A549 (cell line): ENCODE results near the gene CD209.

Experiments used
- BHLHE40 ChIP-seq: IDR thresholded peaks from 2 replicates; pipeline ENCODE4 v1.6.1; 2012; ENCODE audit warnings: low read depth, low read length, inconsistent platforms
- CEBPB ChIP-seq, 2 experiments: fragments of >200 bp in 1 of 2; sonication (Bioruptor Twin) in 1 of 2; formaldehyde crosslinking in 1 of 2; IDR thresholded peaks; 2 replicates each; pipeline ENCODE4 v1.6.1; 2012 to 2016
- CTCF ChIP-seq: fragments of >200 bp; sonication (Bioruptor Twin); formaldehyde crosslinking; IDR thresholded peaks from 3 replicates; pipeline ENCODE4 v1.5.1; 2016
- EP300 ChIP-seq, 2 experiments: fragments of >200 bp; sonication (Bioruptor Twin); formaldehyde crosslinking; IDR thresholded peaks; 2 replicates in 1 of 2; 3 replicates in 1 of 2; pipeline ENCODE4 v1.6.1; 2016 to 2017
- JUN ChIP-seq, 2 experiments: fragments of >200 bp; sonication (Bioruptor Twin); formaldehyde crosslinking; IDR thresholded peaks; 2 replicates in 1 of 2; 3 replicates in 1 of 2; pipeline ENCODE4 v1.6.1; 2016 to 2017
- MAX ChIP-seq: IDR thresholded peaks from 2 replicates; pipeline ENCODE4 v1.6.1; 2012
- MYC ChIP-seq: IDR thresholded peaks from 2 replicates; pipeline ENCODE4 v1.6.1; 2012; ENCODE audit warnings: mild to moderate bottlenecking, inconsistent platforms, low read length, improper control_type of control experiment, borderline replicate concordance
- PBX3 ChIP-seq: IDR thresholded peaks from 2 replicates; pipeline ENCODE4 v1.6.1; 2012
- POLR2A ChIP-seq: IDR thresholded peaks from 2 replicates; pipeline ENCODE4 v1.6.1; 2012; ENCODE audit warnings: mild to moderate bottlenecking, low read length
- RCOR1 ChIP-seq: fragments of 150-350 bp; IDR thresholded peaks from 2 replicates; pipeline ENCODE4 v1.6.1; 2014; ENCODE audit warnings: antibody characterized with exemption, low read length, low read depth
- RFX5 ChIP-seq: fragments of 450-650 bp; IDR thresholded peaks from 2 replicates; pipeline ENCODE4 v1.7.1; 2014; ENCODE audit warnings: antibody characterized with exemption, mild to moderate bottlenecking, moderate library complexity
- ZFP36 ChIP-seq: fragments of 450-650 bp; IDR thresholded peaks from 2 replicates; pipeline ENCODE4 v1.6.1; 2014; ENCODE audit warnings: borderline replicate concordance; ENCODE audit not compliant: partially characterized antibody

GRCh38 chr19:7756258-7756657 lies 8.9 kb upstream of the CD209 start:
- TF ChIP-seq RCOR1 (no peak), MYC (no peak), CTCF (no peak), POLR2A (no peak), RFX5 (no peak), ZFP36 (no peak), CEBPB (IDR thresholded peaks at IDR 0.05) (no peak), EP300 (IDR thresholded peaks at IDR 0.05) (no peak), MAX (no peak), JUN (IDR thresholded peaks at IDR 0.05) (no peak), BHLHE40 (no peak), PBX3 (no peak)
